AG09309 (cell line): ENCODE data around the gene MYO1D.
A peak's percentile ranks its signal among the peaks of the same experiment; 100 is the strongest.

Experiments
- DNase-seq: peaks from one replicate; pipeline ENCODE4 v3.0.0-alpha.2; 2010; ENCODE audit warnings: low read depth
- H3K4me3 ChIP-seq: 2 replicates; pipeline ENCODE4 v1.5.1; 2011; ENCODE audit warnings: mild to moderate bottlenecking, low read depth, low read length, moderate library complexity; ENCODE audit not compliant: control insufficient read depth
- CTCF ChIP-seq: IDR thresholded peaks from 2 replicates; pipeline ENCODE4 v1.5.1; 2011; ENCODE audit warnings: mild to moderate bottlenecking, low read depth, low read length, inconsistent platforms; ENCODE audit not compliant: insufficient read depth, control insufficient read depth; ENCODE audit errors: missing control alignments

Gene MYO1D

GRCh38 chr17:32523827-32524552 is 352.9 kb downstream of the MYO1D start:
- H3K4me3 ChIP-seq = no peak overlapping the region
- no peak for TF ChIP-seq CTCF
- no peak for DNase-seq

- TF ChIP-seq CTCF = no peak
- no peak overlapping the region for H3K4me3 ChIP-seq
- DNase-seq = no peak
These were observed 353.8 kb downstream of the MYO1D start for GRCh38 chr17:32523017-32523680.

GRCh38 chr17:32520737-32521404 is 356.1 kb downstream of the MYO1D start:
- DNase-seq = no peak
- no peak overlapping the region for H3K4me3 ChIP-seq
- TF ChIP-seq CTCF = no peak

GRCh38 chr17:32520104-32520701 is 356.7 kb downstream of the MYO1D start:
- no peak for DNase-seq
- H3K4me3 ChIP-seq = no peak overlapping the region
- no peak for TF ChIP-seq CTCF

GRCh38 chr17:32519228-32520103 is 357.5 kb downstream of the MYO1D start:
- no peak for TF ChIP-seq CTCF
- no peak for DNase-seq
- peak overlapping the region; percentile 41 for H3K4me3 ChIP-seq
